NCI-H2171 treated with DMSO at 0.1 percent for 48 hours (cell line): ENCODE data around the gene NXF2B.
"Not testable (repeated sequence)": the region's sequence is repeated elsewhere in the genome, so short reads cannot be mapped to it uniquely, and the experiment has no call there.

Source experiments
- DNase-seq: peaks from one replicate; lab custom pipeline; 2025; lab: John Stamatoyannopoulos, UW

The NXF2B gene

DNA sequence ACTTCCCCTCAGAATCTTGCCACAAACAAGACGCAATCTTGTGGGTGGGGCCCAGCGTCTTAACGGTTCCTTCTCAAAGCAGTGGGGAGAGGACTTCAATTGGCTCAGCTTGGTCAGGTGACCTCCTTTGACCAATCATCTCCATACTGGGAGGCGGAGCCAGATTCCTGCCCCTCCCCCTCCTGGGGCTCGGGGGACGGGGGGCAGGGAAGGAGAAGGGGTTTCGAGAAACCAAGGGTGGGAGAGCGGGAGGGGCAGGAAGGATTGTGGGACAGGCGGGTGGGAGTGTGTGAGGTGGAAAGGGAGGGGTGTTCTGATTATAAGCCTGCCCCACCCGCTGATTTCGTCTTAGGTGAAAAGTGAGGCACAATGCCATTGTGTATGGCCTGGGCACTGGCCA lies at the start of gene NXF2B:
TSS of gene NXF2B (minus strand) at position 101 of the 400 bp plus-strand sequence. CDS start 59,972 bp downstream, outside the sequence.
- not testable (repeated sequence) for DNase-seq

- DNase-seq = not testable (repeated sequence)
Observed at GRCh38 chrX:102478765-102479164, 39.0 kb upstream of the NXF2B start.

GRCh38 chrX:102471762-102472220 lies 32.0 kb upstream of the NXF2B start, which contains the start of gene TCP11X2:
TCP11X2 (minus strand) TSS chrX:102471812.
- DNase-seq = not testable (repeated sequence)

DNA sequence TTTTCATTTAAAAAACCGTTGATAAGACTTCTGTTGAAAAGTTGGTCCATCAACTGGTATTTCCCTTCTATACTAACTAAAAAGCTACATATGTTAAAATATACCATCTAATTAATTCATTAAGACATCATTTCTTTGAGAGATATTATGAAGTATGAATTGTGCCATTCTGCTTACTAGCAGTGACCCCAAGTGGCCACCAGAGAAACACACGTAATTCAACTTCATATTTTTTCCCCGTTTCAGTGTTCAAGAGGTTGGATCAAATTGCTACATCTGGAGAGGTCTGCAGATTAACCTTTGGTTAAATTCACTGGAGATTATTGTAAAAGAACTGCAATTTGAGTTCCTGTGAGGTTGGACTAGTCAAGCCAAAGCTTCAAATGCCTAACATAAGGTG lies 30.4 kb upstream of the NXF2B start:
- DNase-seq = not testable (repeated sequence)

DNA sequence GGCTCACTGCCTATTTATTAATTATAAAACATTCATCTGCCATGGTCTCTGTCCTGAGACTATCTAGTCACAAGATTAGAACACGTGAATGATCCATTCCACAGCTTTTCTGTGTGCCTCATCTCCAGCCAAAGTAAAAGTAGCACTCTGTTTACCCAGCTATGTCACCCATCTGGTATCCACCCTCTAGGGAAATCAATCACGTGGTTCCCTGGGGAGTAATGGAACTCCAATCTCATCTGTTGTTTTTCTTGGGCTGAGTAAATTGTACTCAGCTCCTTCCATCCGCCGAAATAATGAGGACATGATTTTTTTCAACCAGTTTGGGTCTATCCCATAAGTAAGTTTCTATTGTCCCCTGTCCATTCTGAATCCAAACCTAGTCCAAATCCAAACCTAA lies 18.8 kb upstream of the NXF2B start:
- not testable (repeated sequence) for DNase-seq

DNA sequence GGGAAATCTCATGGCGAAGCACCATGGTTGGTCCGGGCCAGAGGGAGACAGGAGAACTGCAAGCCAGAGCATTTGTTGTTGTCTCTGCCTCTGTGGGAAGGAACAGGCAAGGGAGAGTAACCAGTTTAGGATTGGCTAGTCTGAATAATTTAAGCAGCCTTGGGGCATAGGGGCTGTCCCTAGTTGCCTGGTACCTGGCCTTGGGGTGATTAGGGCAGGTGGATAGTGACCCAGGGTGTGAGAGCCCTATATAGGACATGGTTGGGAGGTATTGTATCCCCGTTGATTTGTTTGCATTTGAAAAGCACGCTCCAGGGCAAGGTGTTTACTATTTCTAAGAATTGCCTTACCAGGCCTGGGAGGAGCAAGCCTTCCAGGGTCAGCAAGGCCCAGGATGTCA lies 25.3 kb downstream of the NXF2B start:
- DNase-seq = not testable (repeated sequence)

DNA sequence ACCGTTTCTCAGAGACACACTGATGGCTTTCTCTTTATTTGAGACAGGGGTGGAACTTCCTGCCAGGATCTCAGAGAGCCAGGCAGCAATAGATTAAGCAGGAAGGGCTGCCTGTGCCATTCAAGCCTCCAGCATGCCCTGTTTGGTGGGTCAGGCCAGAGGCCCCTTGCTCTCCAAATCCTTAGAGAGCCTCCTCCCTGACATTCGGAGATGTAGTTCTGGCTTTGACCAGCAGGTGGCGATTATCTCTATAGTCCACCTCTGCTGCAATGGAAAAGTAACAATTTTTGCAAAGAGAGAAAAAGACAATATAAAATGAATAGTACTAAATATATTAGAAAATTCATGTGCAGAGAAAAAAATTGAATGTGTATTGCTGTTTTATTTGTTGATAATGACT lies 93.9 kb downstream of the NXF2B start:
- DNase-seq = no peak

GRCh38 chrX:102341867-102342266 lies 97.9 kb downstream of the NXF2B start:
- DNase-seq = no peak

DNA sequence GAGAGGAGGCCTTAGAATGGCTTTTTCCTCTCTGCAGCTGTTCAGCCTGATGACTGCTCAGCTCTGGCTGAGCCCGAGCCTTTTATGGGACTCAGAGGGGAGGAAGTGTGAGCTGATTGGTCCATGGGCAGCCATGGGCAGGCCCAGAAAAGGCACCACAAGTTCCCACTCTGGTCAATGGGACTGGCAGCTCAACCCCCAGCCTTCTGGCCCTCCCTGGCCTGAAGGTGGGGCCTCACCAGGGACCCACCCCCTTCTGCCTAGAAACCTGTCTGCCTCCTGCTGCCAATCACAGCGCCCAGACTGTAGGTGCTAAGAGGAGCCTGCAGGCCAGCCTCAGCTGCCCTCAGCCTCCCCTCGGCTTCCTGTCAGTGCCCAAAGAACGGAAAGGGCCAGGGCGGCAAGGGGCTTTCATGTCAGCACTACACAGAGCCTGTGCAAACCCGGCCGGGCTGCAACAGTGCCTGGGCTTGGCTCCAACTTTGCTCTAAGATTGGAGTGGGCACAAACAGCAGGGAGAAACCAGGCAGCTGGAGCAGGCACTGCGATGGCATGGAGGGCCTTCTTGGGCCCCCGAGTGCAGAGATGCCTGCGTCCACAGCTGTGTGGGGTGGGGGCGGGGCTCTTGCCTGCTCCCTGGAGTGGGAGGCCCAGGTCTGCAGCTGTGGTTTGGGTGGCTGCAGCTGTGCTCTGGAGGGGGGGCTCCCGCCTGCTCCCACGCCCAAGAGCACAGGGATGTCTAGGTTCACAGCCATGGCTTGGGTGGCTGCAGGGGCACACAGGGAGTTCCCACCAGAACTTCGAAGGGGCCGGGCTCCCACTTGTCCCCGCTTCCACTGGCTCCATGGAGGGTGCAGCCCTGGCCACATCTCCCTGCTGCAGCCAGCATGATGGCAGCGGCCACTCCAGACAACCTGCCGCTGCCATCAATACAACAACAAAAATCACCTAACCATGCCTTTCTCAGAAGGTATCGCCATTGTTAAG lies 100.2 kb downstream of the NXF2B start:
- no peak for DNase-seq

DNA sequence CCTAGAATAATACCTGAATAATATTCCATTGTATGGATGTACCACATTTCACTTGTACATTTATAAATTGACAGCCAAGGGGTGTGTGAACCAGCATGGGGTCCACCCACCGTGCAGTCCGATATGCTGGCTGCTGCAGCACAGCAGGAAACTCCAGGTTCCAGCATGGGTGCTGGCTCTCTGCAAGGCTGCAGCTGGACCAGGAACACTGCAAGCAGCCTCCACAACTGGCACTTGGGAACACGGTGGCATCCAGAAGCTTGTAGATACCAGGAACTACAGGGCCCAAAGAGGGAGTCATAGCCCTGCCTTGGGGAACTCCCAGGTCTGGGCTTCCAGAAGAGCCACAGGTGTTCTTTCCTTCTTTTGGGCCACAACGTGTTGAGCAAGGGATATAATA lies 101.6 kb downstream of the NXF2B start:
- no peak for DNase-seq
